ENCODE data around the gene MCL1.

Gene MCL1

DNA sequence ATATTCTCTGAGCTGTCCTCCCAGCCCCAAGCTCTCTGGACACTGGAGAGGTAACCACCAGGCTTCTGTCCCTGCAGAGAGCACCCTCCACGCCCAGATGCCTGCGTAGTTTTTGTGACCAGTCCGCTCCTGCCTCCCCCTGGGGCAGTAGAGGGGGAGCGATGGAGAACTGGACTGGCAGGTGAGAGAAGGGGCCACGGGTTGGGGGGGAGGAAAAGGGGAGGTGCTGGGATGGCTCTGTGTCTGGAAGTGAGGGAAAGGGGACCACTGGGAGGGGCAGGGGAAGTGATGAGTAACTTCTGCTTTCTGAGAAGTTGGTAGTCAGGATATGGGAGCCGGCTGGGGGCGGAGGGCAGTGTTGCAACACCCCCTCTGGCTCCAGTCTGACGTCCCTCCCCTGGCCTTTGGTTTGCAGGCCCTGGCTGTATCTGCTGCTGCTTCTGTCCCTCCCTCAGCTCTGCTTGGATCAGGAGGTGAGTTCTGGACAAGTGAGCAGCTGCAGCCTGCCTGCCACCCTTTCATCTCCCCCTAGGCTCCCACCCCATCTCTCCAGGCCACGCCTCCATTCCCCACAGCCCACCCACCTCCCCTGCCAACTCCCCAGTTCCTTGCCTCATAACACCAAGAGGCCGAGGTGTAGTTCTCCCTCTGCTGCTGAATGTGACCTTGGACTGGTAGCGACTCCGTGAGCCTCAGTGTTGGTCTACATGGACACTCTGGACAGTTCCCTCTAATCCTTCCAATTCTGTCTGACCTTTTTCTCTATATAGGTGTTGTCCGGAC, 27.1 kb downstream of the MCL1 start:
- H3K27me3 ChIP-seq (ENCODE audit: control insufficient read depth in 1 of 2, insufficient read depth in 2 of 2, low read length in 2 of 2), result no peaks in the 10 kb centered on the region
- H3K4me3 ChIP-seq (ENCODE audit: low read depth in 1 of 2, low read length in 2 of 2), result no peak overlapping the region
- H3K4me1 ChIP-seq (ENCODE audit: insufficient read depth, low read length), result peaks cover 10% of the 10 kb centered on the region
- no peak overlapping the region for H3K9ac ChIP-seq (ENCODE audit: low read length)
- H3K9me3 ChIP-seq (ENCODE audit: low read length), result no peaks in the 10 kb centered on the region
- peaks cover 13% of the 10 kb centered on the region for H3K36me3 ChIP-seq (ENCODE audit: insufficient read depth, low read length)
- H3K27ac ChIP-seq (ENCODE audit: low read depth, low read length), result peak overlapping the region; percentile 80

DNA sequence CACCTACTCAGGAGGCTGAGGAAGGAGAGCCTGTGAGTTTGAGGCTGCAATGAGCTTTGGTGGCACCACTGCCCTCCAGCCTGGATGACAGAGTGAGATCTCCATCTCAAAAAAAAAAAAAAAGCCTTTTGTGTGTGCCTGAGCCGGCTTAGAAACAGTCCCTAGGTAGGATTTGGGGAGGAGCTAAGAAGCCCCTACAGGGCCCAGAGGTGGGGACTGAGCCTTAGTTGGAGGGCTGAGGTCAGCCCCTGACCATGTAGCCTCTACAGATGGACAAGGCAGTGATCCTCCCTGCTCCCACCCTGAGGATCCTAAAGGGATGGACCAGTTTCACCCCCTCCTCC, 27.7 kb downstream of the MCL1 start:
- H3K9ac ChIP-seq (ENCODE audit: low read length), result no peak overlapping the region
- no peaks in the 10 kb centered on the region for H3K27me3 ChIP-seq (ENCODE audit: control insufficient read depth in 1 of 2, insufficient read depth in 2 of 2, low read length in 2 of 2)
- peaks cover 13% of the 10 kb centered on the region for H3K36me3 ChIP-seq (ENCODE audit: insufficient read depth, low read length)
- peaks cover 10% of the 10 kb centered on the region for H3K4me1 ChIP-seq (ENCODE audit: insufficient read depth, low read length)
- peak overlapping the region; percentile 61 for H3K27ac ChIP-seq (ENCODE audit: low read depth, low read length)
- H3K9me3 ChIP-seq (ENCODE audit: low read length), result no peaks in the 10 kb centered on the region
- H3K4me3 ChIP-seq (ENCODE audit: low read depth in 1 of 2, low read length in 2 of 2), result no peak overlapping the region

DNA sequence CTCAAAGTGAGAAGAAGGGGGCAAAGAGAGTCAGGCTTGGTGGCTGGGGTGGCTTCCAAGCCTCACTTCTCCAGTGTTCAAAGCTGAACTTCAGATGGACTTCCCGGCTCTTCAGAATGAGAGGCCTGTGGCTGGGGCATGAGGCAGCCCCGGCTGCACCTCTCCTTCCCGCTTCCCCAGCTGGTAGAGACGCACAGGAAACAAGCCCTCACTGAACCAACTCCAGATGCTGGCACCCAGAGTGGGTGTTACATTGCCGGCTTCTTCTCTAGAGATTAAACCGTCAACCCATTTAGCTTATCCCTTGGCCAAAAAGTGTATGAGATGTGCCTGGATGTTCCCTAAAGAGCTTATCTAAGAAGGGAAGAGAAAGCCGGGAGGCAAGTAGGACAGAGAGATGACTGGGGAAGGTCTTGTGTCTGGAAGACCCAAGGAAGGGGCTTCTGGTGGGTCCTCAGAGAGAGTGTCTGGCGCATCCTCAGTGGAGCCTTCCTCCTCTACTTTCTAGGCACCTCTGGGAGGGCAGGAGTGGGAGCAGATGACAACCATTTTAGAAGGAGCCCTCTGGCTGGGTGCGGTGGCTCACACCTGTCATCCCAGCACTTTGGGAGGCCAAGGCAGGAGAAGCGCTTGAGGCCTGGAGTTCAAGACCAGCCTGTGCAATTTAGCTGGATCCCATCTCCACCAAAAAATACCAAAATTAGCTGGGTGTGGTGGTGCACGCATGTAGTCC, 28.2 kb downstream of the MCL1 start:
- no peak overlapping the region for H3K4me3 ChIP-seq (ENCODE audit: low read depth in 1 of 2, low read length in 2 of 2)
- H3K9me3 ChIP-seq (ENCODE audit: low read length), result no peaks in the 10 kb centered on the region
- no peaks in the 10 kb centered on the region for H3K27me3 ChIP-seq (ENCODE audit: control insufficient read depth in 1 of 2, insufficient read depth in 2 of 2, low read length in 2 of 2)
- H3K4me1 ChIP-seq (ENCODE audit: insufficient read depth, low read length), result peaks cover 10% of the 10 kb centered on the region
- peak overlapping the region; percentile 61 for H3K27ac ChIP-seq (ENCODE audit: low read depth, low read length)
- peaks cover 10% of the 10 kb centered on the region for H3K36me3 ChIP-seq (ENCODE audit: insufficient read depth, low read length)
- H3K9ac ChIP-seq (ENCODE audit: low read length), result no peak overlapping the region

DNA sequence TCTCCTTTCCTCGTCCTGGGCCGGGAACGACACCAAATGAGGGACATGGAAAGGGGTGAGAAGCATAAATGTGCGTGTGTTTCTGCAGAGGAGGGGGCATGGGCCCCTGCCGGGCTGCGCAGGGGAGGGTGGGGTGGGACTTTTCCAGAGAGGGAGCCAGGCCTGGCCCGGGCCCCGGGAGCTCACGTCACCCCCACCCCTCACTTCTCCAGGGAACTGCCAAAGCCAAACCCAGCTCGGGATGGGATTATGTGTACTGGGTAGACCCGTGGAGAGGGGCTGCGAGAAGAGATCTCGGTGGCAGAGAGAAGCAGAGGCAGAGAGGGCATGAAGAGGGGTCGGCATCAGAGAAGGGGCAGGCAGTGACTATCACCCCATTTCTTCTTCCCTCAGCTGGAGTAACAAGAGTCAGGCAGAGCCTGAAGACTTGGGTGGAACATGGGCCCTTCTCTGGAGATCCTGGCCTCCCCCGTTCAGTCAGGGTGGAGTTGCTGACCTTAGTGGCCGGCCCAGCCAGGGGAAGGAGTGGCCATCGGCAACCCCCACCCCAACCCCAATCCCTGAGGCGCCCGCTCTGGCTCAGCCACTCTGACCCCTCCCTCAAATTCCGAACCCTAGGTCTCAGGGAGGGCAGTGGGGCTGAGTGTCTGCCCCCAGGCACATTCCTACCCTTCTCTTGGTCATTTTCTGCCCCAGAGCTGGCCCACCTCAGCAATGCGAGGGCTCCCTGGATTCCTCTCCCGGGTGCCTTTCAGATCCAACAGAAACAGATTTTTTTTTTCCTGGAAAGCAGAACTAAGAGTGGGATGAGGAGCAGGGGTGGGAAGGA, 29.0 kb downstream of the MCL1 start:
- no peaks in the 10 kb centered on the region for H3K9me3 ChIP-seq (ENCODE audit: low read length)
- H3K27me3 ChIP-seq (ENCODE audit: control insufficient read depth in 1 of 2, insufficient read depth in 2 of 2, low read length in 2 of 2), result no peaks in the 10 kb centered on the region
- peak overlapping the region in 1 of 2 donors; percentile 56 for H3K4me3 ChIP-seq (ENCODE audit: low read depth in 1 of 2, low read length in 2 of 2)
- H3K36me3 ChIP-seq (ENCODE audit: insufficient read depth, low read length), result peaks cover 2% of the 10 kb centered on the region
- H3K27ac ChIP-seq (ENCODE audit: low read depth, low read length), result peak overlapping the region; percentile 61
- H3K9ac ChIP-seq (ENCODE audit: low read length), result no peak overlapping the region
- peaks cover 10% of the 10 kb centered on the region for H3K4me1 ChIP-seq (ENCODE audit: insufficient read depth, low read length)

DNA sequence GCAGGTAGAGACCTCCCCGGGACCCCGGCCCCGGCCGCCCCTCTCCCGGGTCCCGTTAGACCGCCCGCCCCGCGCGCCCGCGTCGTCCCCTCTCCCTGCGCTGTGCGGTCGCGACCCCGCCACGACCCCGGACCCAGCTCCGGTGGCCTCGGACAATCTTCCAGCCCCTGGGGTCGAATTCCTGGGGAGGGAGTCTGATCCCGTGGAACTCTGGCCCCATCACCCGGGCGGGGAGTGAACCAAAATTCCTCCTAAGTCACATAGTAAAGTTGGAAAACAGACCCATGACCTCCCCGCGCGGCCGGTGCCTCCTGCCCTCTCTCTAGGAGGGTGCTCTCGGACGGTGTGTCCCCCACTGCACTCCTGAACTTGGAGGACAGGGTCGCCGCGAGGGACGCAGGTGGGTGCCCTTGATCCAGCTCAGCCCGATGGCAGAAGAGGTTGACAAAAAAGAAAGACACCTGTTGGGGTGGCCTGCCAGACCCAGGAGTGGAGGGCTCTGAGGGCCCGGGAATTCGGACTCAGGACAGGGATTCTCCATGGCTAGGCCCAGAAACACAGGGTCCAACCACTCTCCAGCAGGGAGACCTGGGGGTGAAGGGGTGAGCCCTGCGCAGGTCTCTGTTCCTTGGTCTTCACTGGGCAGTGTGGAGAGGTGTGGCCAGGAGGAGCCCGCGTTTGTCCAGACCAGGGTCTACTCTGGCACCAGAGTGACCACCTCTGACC, 29.8 kb downstream of the MCL1 start:
- Histone ChIP-seq H3K27ac (ENCODE audit: low read depth, low read length) (peak overlapping the region; percentile 61), H3K27me3 (ENCODE audit: control insufficient read depth in 1 of 2, insufficient read depth in 2 of 2, low read length in 2 of 2) (no peaks in the 10 kb centered on the region), H3K9me3 (ENCODE audit: low read length) (no peaks in the 10 kb centered on the region), H3K36me3 (ENCODE audit: insufficient read depth, low read length) (no peaks in the 10 kb centered on the region), H3K4me1 (ENCODE audit: insufficient read depth, low read length) (peaks cover 10% of the 10 kb centered on the region), H3K4me3 (ENCODE audit: low read depth in 1 of 2, low read length in 2 of 2) (peak overlapping the region; percentile 42 to 56), H3K9ac (ENCODE audit: low read length) (no peak overlapping the region)

DNA sequence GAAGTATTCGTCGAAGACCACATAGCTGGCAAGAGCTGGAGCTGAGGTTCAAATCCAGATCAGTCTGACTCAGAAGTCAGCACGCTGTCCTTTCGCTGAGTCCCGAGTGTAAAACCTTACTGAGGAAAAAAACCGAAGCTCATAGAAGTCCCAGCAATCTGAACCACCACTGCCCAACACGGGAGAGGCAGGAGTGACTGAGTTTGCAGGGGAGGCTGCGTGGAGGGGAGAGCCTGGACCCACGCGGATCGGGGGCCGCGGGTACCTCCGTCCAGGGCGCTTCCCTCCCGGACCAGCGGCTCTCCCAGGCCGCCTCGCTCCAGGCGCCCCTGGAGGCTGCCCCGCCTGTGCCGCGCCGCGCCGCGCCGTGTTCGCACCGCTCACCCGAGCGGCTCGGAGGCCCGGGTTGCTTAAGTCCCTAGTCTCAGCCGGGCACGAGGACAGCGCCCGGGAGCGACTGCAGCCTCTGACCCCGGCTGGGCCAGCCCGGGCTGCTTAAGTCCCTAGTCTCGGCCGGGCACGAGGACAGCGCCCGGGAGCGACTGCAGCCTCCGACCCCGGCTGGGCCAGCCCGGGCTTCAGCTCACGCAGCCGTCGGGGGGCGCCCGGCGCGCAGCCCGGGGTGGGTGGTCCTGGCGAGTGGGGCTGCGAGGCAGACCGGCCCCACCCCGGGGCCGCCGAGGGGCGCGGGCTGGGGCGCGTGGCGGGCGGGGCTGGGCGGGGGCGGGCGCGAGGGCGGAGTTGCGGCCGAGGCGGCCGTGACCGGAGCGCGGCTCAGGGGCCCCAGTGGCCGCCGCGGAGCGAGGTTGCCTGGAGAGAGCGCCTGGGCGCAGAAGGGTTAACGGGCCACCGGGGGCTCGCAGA, 30.5 kb downstream of the MCL1 start, which contains the start of gene ADAMTSL4:
ADAMTSL4 (plus strand) TSS at position 777 of the 864 bp plus-strand sequence. CDS start 2,881 bp downstream, outside the sequence.
- peaks cover 10% of the 10 kb centered on the region for H3K4me1 ChIP-seq (ENCODE audit: insufficient read depth, low read length)
- H3K27ac ChIP-seq (ENCODE audit: low read depth, low read length), result peak within 1 kb of the TSS; percentile 75
- peak within 1 kb of the TSS; percentile 49 for H3K9ac ChIP-seq (ENCODE audit: low read length)
- peak within 1 kb of the TSS; percentile 58 to 74 for H3K4me3 ChIP-seq (ENCODE audit: low read depth in 1 of 2, low read length in 2 of 2)
- H3K9me3 ChIP-seq (ENCODE audit: low read length), result no peaks in the 10 kb centered on the region
- H3K36me3 ChIP-seq (ENCODE audit: insufficient read depth, low read length), result no peaks in the 10 kb centered on the region
- no peaks in the 10 kb centered on the region for H3K27me3 ChIP-seq (ENCODE audit: control insufficient read depth in 1 of 2, insufficient read depth in 2 of 2, low read length in 2 of 2)

DNA sequence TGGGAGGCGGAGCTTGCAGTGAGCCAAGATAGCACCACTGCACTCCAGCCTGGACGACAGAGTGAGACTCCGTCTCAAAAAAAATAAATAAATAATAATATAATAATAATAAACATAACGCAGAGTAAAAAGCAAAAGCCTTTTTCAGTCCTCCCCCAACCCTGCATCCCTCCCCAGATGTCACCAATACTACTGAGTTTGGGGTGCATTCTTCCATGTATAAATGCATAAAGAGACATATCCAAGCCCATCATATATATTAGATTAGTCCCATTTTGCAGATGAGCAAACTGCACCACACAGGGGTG, 31.1 kb downstream of the MCL1 start:
- Histone ChIP-seq H3K27me3 (ENCODE audit: control insufficient read depth in 1 of 2, insufficient read depth in 2 of 2, low read length in 2 of 2) (no peaks in the 10 kb centered on the region), H3K9ac (ENCODE audit: low read length) (peak overlapping the region; percentile 49), H3K27ac (ENCODE audit: low read depth, low read length) (peak overlapping the region; percentile 75), H3K4me1 (ENCODE audit: insufficient read depth, low read length) (peaks cover 8% of the 10 kb centered on the region), H3K36me3 (ENCODE audit: insufficient read depth, low read length) (no peaks in the 10 kb centered on the region), H3K4me3 (ENCODE audit: low read depth in 1 of 2, low read length in 2 of 2) (peak overlapping the region; percentile 58 to 74), H3K9me3 (ENCODE audit: low read length) (no peaks in the 10 kb centered on the region)

DNA sequence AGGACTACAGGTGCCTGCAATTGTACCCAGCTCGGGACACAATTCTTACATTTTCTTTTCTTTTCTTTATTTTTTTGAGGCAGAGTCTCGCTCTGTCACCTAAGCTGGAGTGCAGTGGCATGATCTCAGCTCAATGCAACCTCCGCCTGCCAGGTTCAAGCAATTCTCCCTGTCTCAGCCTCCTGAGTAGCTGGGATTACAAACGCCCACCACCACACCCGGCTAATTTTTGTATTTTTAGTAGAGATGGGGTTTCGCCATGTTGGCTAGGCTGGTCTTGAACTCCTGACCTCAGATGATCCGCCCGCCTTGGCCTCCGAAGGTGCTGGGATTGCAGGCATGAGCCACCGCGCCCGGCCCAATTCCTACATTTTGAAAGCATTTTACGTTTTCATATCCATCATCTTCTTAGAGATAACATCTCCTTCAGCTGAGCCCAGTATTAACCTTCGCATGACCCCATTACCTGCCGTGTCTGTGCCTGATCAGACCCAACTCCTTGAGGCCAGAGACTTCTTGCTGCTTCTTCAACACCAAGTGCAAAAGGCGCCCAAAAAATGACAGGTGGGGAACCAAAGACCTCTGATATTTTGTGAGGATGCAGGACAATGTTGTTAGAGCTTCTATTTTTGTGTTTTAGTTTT, 33.0 kb downstream of the MCL1 start:
- H3K27me3 ChIP-seq (ENCODE audit: control insufficient read depth in 1 of 2, insufficient read depth in 2 of 2, low read length in 2 of 2), result no peaks in the 10 kb centered on the region
- no peak overlapping the region for H3K27ac ChIP-seq (ENCODE audit: low read depth, low read length)
- H3K4me3 ChIP-seq (ENCODE audit: low read depth in 1 of 2, low read length in 2 of 2), result no peak overlapping the region
- no peaks in the 10 kb centered on the region for H3K36me3 ChIP-seq (ENCODE audit: insufficient read depth, low read length)
- H3K4me1 ChIP-seq (ENCODE audit: insufficient read depth, low read length), result no peaks in the 10 kb centered on the region
- H3K9ac ChIP-seq (ENCODE audit: low read length), result no peak overlapping the region
- H3K9me3 ChIP-seq (ENCODE audit: low read length), result no peaks in the 10 kb centered on the region

DNA sequence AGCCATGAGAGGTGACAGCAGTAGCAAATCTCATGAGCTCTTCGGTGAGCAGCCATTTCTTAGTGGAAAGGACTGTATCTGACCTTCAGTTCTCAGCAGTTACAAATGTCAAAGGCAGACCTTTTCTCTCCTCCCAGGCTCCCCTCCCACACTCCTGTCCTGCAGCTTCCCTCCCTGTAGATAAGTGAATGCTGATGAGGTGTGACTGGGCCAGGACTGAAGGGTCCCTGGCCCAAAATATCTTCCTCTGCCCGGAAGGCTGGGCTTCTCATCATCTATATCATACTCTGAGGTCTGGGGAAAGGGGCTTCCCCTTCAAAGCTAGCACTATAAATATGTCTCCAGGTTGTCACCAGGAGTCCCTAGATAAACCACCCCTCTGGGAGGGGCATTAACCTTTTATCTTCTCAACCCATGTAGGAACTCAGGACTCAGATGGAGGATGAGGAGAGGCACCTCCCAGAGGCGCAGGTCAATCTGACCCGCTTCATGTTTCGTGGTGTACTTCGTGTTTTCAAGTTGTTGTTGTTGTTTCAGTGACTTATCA, 33.9 kb downstream of the MCL1 start:
- Histone ChIP-seq H3K27me3 (ENCODE audit: control insufficient read depth in 1 of 2, insufficient read depth in 2 of 2, low read length in 2 of 2) (no peaks in the 10 kb centered on the region), H3K9ac (ENCODE audit: low read length) (no peak overlapping the region), H3K36me3 (ENCODE audit: insufficient read depth, low read length) (no peaks in the 10 kb centered on the region), H3K4me1 (ENCODE audit: insufficient read depth, low read length) (no peaks in the 10 kb centered on the region), H3K27ac (ENCODE audit: low read depth, low read length) (no peak overlapping the region), H3K9me3 (ENCODE audit: low read length) (no peaks in the 10 kb centered on the region), H3K4me3 (ENCODE audit: low read depth in 1 of 2, low read length in 2 of 2) (no peak overlapping the region)

DNA sequence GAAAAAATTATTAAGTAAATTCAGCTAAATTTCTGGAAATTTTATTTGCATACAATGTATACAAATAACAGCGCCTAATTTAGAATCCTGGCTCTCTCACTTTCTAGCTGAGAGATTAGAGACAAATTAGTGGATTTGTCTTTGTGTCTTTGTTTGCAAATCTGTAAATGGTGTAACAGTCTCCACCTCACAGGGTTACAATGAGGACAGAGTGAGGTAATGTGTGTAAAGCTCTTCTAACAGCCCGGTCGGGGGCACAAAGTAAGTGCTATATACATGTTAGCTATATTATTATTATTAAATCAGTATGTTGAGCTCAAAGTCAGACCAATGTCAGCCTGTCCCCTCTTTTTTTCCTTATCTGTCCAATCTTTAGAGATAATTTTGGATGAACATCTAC, 35.2 kb downstream of the MCL1 start:
- H3K27ac ChIP-seq (ENCODE audit: low read depth, low read length), result no peak overlapping the region

More for the DNA sequence above, 35.2 kb downstream of the MCL1 start:
- Histone ChIP-seq H3K4me3 (ENCODE audit: low read depth in 1 of 2, low read length in 2 of 2) (no peak overlapping the region), H3K27me3 (ENCODE audit: control insufficient read depth in 1 of 2, insufficient read depth in 2 of 2, low read length in 2 of 2) (no peaks in the 10 kb centered on the region), H3K9me3 (ENCODE audit: low read length) (no peaks in the 10 kb centered on the region), H3K9ac (ENCODE audit: low read length) (no peak overlapping the region), H3K36me3 (ENCODE audit: insufficient read depth, low read length) (no peaks in the 10 kb centered on the region), H3K4me1 (ENCODE audit: insufficient read depth, low read length) (no peaks in the 10 kb centered on the region)
